Measurements from ENCODE around the gene VPS16.

VPS16 gene
- total RNA-seq = 23.7 to 58.4 (median 45.5) reads per million in 18 experiments

- peak; percentile 86 to 93 for DNase-seq
These were observed at the start of gene VPS16, which contains the start of gene PCED1A for GRCh38 chr20:2840138-2840966. Gene VPS16 (plus strand): TSS chr20:2840745. CDS start chr20:2840775, 30 bp downstream. Gene PCED1A (minus strand): TSS chr20:2840655. CDS start chr20:2839912, 743 bp downstream.

GRCh38 chr20:2793471-2793870, 47.1 kb upstream of the VPS16 start:
- no peak for DNase-seq

- DNase-seq = no peak
These were observed 46.3 kb upstream of the VPS16 start for GRCh38 chr20:2794202-2794748.

GRCh38 chr20:2794866-2795447, 45.6 kb upstream of the VPS16 start:
- no peak for DNase-seq

GRCh38 chr20:2795451-2795850, 45.1 kb upstream of the VPS16 start:
- DNase-seq = no peak

- DNase-seq = no peak
These were observed 44.4 kb upstream of the VPS16 start for GRCh38 chr20:2796011-2796660.

GRCh38 chr20:2797136-2797983, 43.2 kb upstream of the VPS16 start:
- no peak for DNase-seq

- no peak for DNase-seq
These were observed 42.3 kb upstream of the VPS16 start for GRCh38 chr20:2798095-2798805.

GRCh38 chr20:2798814-2799213, 41.7 kb upstream of the VPS16 start:
- DNase-seq = no peak

GRCh38 chr20:2799271-2799670, 41.3 kb upstream of the VPS16 start:
- no peak for DNase-seq

GRCh38 chr20:2799688-2800520, 40.6 kb upstream of the VPS16 start:
- no peak for DNase-seq

- DNase-seq = peak; percentile 41 to 45
These were observed 39.8 kb upstream of the VPS16 start, which contains the start of gene CPXM1 for GRCh38 chr20:2800521-2801285. Gene CPXM1 (minus strand): TSS chr20:2800627. CDS start chr20:2800572, 55 bp downstream.

- no peak for DNase-seq
These were observed 39.2 kb upstream of the VPS16 start for GRCh38 chr20:2801286-2801728.

GRCh38 chr20:2804041-2804828, 36.3 kb upstream of the VPS16 start:
- DNase-seq = no peak

- no peak for DNase-seq
These were observed 35.5 kb upstream of the VPS16 start for GRCh38 chr20:2804852-2805688.

- no peak for DNase-seq
These were observed 34.7 kb upstream of the VPS16 start for GRCh38 chr20:2805689-2806350.

GRCh38 chr20:2806351-2806701, 34.2 kb upstream of the VPS16 start:
- DNase-seq = no peak

Data from inflammatory macrophage (primary cell).